ENCODE results near the gene STH. TPM values are rescaled to one million over a fixed set of nuclear protein-coding genes. Genes with fewer than 3 reads are reported as not detected.
"Not testable (repeated sequence)": the region's sequence is repeated elsewhere in the genome, so short reads cannot be mapped to it uniquely, and the experiment has no call there.

Gene STH
- total and polyA plus RNA-seq, 10 donors = not detected

- Histone ChIP-seq H3K4me3 (no peak overlapping the region), H3K27me3 (replicated peaks in 1 of 7) (no peaks in the 10 kb centered on the region), H3K4me1 (peaks cover 0 to 8% (median 2%) of the 10 kb centered on the region in 6 donors), H3K36me3 (no peaks in the 10 kb centered on the region), H3K9me3 (no peaks in the 10 kb centered on the region), H3K27ac (no peak overlapping the region)
- no peak for DNase-seq
- WGBS, 5 donors = 65 to 82% (median 76%) methylated on average over 7 of the region's 7 CpGs
- intact Hi-C loops (cut with DNase I; ENCODE audit: low total_unique reads) = loop anchor here (5.0 to 10.0 kb wide), 2 partner anchors 209 to 282 kb away; no protein-coding TSS in a partner anchor
- no peak for TF ChIP-seq POLR2A (IDR thresholded peaks at IDR 0.05)
- TF ChIP-seq POLR2AphosphoS5 (IDR thresholded peaks at IDR 0.05) = no peak
- TF ChIP-seq CTCF (IDR thresholded peaks at IDR 0.05 in 8 of 11, conservative IDR thresholded peaks at IDR 0.05 in 3 of 11) = no peak
These were observed 3.9 kb downstream of the STH start for GRCh38 chr17:46002973-46003316.

DNA sequence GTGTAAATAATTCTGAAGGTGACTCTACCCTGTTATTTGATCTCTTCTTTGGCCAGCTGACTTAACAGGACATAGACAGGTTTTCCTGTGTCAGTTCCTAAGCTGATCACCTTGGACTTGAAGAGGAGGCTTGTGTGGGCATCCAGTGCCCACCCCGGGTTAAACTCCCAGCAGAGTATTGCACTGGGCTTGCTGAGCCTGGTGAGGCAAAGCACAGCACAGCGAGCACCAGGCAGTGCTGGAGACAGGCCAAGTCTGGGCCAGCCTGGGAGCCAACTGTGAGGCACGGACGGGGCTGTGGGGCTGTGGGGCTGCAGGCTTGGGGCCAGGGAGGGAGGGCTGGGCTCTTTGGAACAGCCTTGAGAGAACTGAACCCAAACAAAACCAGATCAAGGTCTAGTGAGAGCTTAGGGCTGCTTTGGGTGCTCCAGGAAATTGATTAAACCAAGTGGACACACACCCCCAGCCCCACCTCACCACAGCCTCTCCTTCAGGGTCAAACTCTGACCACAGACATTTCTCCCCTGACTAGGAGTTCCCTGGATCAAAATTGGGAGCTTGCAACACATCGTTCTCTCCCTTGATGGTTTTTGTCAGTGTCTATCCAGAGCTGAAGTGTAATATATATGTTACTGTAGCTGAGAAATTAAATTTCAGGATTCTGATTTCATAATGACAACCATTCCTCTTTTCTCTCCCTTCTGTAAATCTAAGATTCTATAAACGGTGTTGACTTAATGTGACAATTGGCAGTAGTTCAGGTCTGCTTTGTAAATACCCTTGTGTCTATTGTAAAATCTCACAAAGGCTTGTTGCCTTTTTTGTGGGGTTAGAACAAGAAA, 5.1 kb downstream of the STH start:
- 41 to 67% (median 53%) methylated on average over 4 to 6 of the region's 6 CpGs for WGBS, 5 donors

DNA sequence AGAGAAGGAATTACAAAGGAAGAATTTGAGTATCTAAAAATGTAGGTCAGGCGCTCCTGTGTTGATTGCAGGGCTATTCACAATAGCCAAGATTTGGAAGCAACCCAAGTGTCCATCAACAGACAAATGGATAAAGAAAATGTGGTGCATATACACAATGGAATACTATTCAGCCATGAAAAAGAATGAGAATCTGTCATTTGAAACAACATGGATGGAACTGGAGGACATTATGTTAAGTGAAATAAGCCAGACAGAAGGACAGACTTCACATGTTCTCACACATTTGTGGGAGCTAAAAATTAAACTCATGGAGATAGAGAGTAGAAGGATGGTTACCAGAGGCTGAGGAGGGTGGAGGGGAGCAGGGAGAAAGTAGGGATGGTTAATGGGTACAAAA, 7.0 kb downstream of the STH start:
- not testable (repeated sequence) for H3K4me3 ChIP-seq; H3K27ac ChIP-seq; H3K9me3 ChIP-seq; DNase-seq; H3K4me1 ChIP-seq; H3K27me3 ChIP-seq (replicated peaks in 1 of 7); H3K36me3 ChIP-seq
- intact Hi-C loops (cut with DNase I; ENCODE audit: low total_unique reads) = loop anchor here (10.0 kb wide), 1 partner anchor 279 kb away; no protein-coding TSS in a partner anchor
- 89 to 100% (median 97%) methylated on average over 1 of the region's 1 CpG for WGBS, 5 donors

More for the DNA sequence above, 5.1 kb downstream of the STH start:
- H3K4me3 ChIP-seq = no peak overlapping the region
- intact Hi-C loops (cut with DNase I; ENCODE audit: low total_unique reads) = loop anchor here (5.0 to 10.0 kb wide), 2 partner anchors 208 to 281 kb away; no protein-coding TSS in a partner anchor
- no peaks in the 10 kb centered on the region for H3K27me3 ChIP-seq (replicated peaks in 1 of 7)
- no peak for TF ChIP-seq POLR2AphosphoS5 (IDR thresholded peaks at IDR 0.05)
- no peak for TF ChIP-seq POLR2A (IDR thresholded peaks at IDR 0.05)
- no peak for TF ChIP-seq CTCF (IDR thresholded peaks at IDR 0.05 in 8 of 11, conservative IDR thresholded peaks at IDR 0.05 in 3 of 11)
- no peaks in the 10 kb centered on the region for H3K36me3 ChIP-seq
- no peak overlapping the region for H3K27ac ChIP-seq
- no peaks in the 10 kb centered on the region for H3K9me3 ChIP-seq
- H3K4me1 ChIP-seq = peaks cover 0 to 8% (median 2%) of the 10 kb centered on the region in 6 donors
- DNase-seq = no peak

DNA sequence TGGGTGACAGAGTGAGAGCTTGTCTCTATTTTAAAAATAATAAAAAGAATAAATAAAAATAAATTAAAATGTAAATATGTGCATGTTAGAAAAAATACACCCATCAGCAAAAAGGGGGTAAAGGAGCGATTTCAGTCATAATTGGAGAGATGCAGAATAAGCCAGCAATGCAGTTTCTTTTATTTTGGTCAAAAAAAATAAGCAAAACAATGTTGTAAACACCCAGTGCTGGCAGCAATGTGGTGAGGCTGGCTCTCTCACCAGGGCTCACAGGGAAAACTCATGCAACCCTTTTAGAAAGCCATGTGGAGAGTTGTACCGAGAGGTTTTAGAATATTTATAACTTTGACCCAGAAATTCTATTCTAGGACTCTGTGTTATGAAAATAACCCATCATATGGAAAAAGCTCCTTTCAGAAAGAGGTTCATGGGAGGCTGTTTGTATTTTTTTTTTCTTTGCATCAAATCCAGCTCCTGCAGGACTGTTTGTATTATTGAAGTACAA, 8.5 kb downstream of the STH start:
- Histone ChIP-seq H3K9me3 (no peaks in the 10 kb centered on the region), H3K27me3 (replicated peaks in 1 of 7) (peaks cover 0 to 6% (median 0%) of the 10 kb centered on the region in 7 donors), H3K27ac (no peak overlapping the region), H3K4me1 (peaks cover 0 to 6% (median 1%) of the 10 kb centered on the region in 6 donors), H3K4me3 (no peak overlapping the region), H3K36me3 (no peaks in the 10 kb centered on the region)
- TF ChIP-seq POLR2A (IDR thresholded peaks at IDR 0.05) (no peak), POLR2AphosphoS5 (IDR thresholded peaks at IDR 0.05) (no peak), CTCF (IDR thresholded peaks at IDR 0.05 in 8 of 11, conservative IDR thresholded peaks at IDR 0.05 in 3 of 11) (no peak)
- DNase-seq = no peak
- 83 to 91% (median 88%) methylated on average over 2 of the region's 2 CpGs for WGBS, 5 donors
- intact Hi-C loops (cut with DNase I; ENCODE audit: low total_unique reads) = loop anchor here (10.0 kb wide), 1 partner anchor 277 kb away; no protein-coding TSS in a partner anchor
